ENCODE results near the gene PIK3R2.
"Not testable (repeated sequence)": the region's sequence is repeated elsewhere in the genome, so short reads cannot be mapped to it uniquely, and the experiment has no call there.

The PIK3R2 gene

GRCh38 chr19:18156268-18156667 lies 3.3 kb downstream of the PIK3R2 start:
- no peak for DNase-seq

- no peak for DNase-seq
These were observed 4.0 kb downstream of the PIK3R2 start for GRCh38 chr19:18156841-18157464.

GRCh38 chr19:18157465-18158063 lies 4.6 kb downstream of the PIK3R2 start:
- no peak for DNase-seq

- no peak for DNase-seq
These were observed 5.5 kb downstream of the PIK3R2 start for GRCh38 chr19:18158467-18158866.

- not testable (repeated sequence) for DNase-seq
These were observed 6.2 kb downstream of the PIK3R2 start for GRCh38 chr19:18159059-18159616.

GRCh38 chr19:18159810-18160209 lies 6.8 kb downstream of the PIK3R2 start:
- DNase-seq: no peak

- no peak for DNase-seq
These were observed 7.6 kb downstream of the PIK3R2 start for GRCh38 chr19:18160493-18160970.

GRCh38 chr19:18160971-18161635 lies 8.1 kb downstream of the PIK3R2 start:
- peak; percentile 78 for DNase-seq

GRCh38 chr19:18161636-18162002 lies 8.7 kb downstream of the PIK3R2 start:
- DNase-seq: no peak

GRCh38 chr19:18164072-18164471 lies 11.1 kb downstream of the PIK3R2 start:
- DNase-seq: no peak

GRCh38 chr19:18165794-18166544 lies 13.0 kb downstream of the PIK3R2 start:
- DNase-seq: no peak

- DNase-seq: no peak
These were observed 14.0 kb downstream of the PIK3R2 start for GRCh38 chr19:18167011-18167410.

GRCh38 chr19:18167975-18168645 lies 15.1 kb downstream of the PIK3R2 start:
- peak; percentile 57 for DNase-seq

GRCh38 chr19:18168673-18169381 lies 15.9 kb downstream of the PIK3R2 start:
- no peak for DNase-seq

- DNase-seq: no peak
These were observed 17.8 kb downstream of the PIK3R2 start for GRCh38 chr19:18170714-18171255.

- no peak for DNase-seq
These were observed 18.8 kb downstream of the PIK3R2 start for GRCh38 chr19:18171605-18172327.

GRCh38 chr19:18172331-18173053 lies 19.5 kb downstream of the PIK3R2 start:
- no peak for DNase-seq

GRCh38 chr19:18173054-18173571 lies 20.1 kb downstream of the PIK3R2 start:
- no peak for DNase-seq

GRCh38 chr19:18173572-18174288 lies 20.8 kb downstream of the PIK3R2 start, which contains the start of gene IFI30:
TSS of gene IFI30 (plus strand) at chr19:18173813. CDS start at chr19:18173842, 29 bp downstream.
- DNase-seq: peak; percentile 54
